HG02970 (cell line): ENCODE measurements around the gene TTC7B.

Source experiments
- ATAC-seq: cut with Tn5 transposase; IDR thresholded peaks from one replicate; pipeline ENCODE4 v1.9.1; 2021; ENCODE audit warnings: mild to moderate bottlenecking, moderate library complexity, moderate number of reproducible peaks; ENCODE audit not compliant: unreplicated experiment, low FRiP score

The TTC7B gene

GRCh38 chr14:90630171-90630806 is 185.9 kb downstream of the TTC7B start:
- no peak for ATAC-seq

DNA sequence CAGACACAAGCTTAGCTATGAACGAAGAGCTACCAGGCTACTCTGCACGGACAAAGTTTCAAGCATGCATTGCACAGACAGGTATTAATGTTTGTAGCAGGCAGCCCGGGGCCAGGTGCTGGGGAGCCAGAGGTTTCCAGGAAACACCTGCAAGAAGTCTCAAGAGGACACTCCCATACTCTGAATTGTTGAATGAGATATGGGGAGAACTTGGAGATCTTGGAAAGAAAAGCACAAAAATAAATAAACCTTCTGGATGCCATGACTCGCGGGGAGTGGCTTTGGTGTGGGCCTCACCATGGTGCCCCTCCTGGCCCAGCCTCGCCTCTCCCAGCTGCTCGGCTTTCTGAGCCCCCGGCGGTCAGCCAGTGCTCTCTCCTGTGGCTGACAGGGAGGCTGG is 186.8 kb downstream of the TTC7B start:
- ATAC-seq: no peak

GRCh38 chr14:90628825-90629224 is 187.4 kb downstream of the TTC7B start:
- no peak for ATAC-seq

- no peak for ATAC-seq
Observed at GRCh38 chr14:90627478-90627877, 188.8 kb downstream of the TTC7B start.

DNA sequence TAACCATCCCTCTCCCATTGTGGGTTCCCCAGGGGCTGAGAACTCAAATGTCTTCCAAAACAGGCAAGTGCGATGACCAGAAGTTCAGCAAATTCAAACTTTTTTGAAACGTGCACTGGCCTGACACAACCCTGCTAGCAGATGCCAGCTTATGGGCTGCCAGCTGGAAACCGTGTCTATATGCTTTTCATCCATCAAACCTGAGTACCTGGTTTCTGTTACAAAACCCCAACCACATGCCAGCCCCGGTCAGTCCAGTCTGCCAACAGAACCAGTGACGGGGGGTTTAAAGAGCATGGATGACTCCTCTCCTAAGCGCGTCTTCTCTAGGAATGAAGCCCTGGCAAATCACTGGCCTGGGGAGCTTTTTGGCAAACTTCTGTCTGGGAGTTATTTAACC is 189.7 kb downstream of the TTC7B start:
- ATAC-seq: no peak

GRCh38 chr14:90625445-90625844 is 190.8 kb downstream of the TTC7B start:
- no peak for ATAC-seq

GRCh38 chr14:90624732-90625400 is 191.4 kb downstream of the TTC7B start:
- ATAC-seq: no peak

- no peak for ATAC-seq
Observed at GRCh38 chr14:90624227-90624626, 192.0 kb downstream of the TTC7B start.

DNA sequence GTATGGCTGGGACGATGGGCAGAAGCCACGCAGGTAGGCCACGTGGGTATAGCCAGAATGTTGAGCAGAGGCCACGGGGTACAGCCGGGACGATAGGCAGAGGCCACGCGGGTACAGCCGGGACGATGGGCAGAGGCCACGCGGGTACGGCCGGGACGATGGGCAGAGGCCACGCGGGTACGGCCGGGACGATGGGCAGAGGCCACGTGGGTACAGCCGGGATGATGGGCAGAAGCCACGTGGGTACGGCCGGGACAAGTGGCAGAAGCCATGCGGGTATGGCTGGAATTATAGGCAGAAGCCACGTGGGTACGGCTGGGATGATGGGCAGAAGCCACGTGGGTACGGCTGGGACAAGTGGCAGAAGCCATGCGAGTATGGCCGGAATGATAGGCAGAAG is 195.0 kb downstream of the TTC7B start:
- no peak for ATAC-seq

- no peak for ATAC-seq
Observed at GRCh38 chr14:90620568-90621077, 195.6 kb downstream of the TTC7B start.

DNA sequence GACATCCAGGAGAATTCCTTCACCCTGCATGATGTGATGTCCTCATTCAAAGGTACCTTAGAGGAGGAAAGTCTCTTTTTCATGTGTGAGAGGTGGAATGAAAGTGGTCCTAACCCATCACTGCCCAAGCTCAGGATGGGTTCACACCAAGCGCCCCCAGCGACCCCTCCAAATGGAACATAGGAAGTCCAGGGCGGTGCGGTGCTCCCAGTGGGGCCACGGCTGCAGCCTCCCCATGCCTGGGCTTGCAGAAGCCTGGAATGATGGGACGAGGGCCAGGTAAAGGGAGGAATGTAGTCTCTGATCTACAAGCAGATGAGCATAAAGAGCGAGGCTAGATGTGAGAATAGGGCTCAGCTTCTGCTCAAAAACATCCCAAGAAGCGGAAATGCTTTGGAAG is 196.3 kb downstream of the TTC7B start:
- no peak for ATAC-seq

DNA sequence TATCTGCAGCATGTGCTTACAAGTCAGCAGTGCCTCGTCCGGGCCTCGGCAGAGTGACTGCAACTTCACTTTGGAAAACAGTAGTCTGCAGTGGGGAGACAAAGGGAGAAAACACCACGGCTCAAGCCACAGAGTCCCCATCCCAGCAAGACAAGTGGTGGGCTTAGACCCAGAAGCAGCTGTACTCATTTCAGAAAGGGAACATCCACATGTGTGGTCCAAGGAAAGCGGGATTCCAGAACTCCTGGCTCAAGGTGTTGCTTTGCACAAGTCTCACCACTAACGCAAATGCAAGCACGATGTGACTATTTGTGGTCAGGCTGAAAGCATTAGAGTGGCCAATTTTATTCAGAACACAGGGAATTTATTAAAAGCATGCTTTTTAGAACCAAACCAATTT is 198.3 kb downstream of the TTC7B start:
- no peak for ATAC-seq

DNA sequence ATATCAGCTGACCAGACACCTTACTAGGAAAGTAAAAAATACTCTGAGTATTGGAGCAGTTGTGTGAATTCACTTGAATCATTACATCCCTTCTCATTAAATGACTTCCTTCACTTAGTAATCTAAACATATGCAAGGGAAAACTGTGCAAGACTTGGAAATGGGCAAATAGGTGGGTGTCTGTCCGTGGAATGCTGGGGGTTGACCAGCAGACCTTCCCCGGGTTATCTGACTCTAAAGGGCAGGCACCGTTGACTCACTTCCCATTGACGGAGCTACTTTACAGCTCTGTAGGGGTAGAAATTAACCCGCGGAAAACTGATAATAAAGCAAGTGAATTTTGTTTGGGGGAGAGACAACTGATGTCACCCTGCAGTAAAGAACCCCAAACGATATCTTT is 199.3 kb downstream of the TTC7B start:
- ATAC-seq: no peak

DNA sequence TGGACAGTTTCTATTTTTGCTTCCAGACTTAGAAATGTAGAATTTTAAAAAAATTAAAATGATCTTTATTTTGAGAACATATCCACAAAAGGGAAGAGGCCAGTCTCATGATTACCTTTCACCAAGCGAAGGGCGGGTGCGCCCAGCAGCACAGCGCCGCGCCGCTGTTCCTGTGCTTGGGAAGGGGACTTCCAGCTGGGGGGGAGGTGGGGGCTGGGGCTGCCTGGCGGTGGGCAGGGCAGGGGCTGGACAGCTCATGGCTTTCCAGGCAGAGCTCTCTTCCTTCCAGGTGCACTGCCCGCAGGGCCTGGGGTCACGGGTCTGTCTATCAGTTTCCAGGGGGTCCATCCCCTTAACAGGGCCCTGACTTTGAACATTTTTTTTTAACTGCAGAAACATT is 199.9 kb downstream of the TTC7B start:
- ATAC-seq: no peak

GRCh38 chr14:90615517-90616060 is 200.6 kb downstream of the TTC7B start:
- no peak for ATAC-seq

DNA sequence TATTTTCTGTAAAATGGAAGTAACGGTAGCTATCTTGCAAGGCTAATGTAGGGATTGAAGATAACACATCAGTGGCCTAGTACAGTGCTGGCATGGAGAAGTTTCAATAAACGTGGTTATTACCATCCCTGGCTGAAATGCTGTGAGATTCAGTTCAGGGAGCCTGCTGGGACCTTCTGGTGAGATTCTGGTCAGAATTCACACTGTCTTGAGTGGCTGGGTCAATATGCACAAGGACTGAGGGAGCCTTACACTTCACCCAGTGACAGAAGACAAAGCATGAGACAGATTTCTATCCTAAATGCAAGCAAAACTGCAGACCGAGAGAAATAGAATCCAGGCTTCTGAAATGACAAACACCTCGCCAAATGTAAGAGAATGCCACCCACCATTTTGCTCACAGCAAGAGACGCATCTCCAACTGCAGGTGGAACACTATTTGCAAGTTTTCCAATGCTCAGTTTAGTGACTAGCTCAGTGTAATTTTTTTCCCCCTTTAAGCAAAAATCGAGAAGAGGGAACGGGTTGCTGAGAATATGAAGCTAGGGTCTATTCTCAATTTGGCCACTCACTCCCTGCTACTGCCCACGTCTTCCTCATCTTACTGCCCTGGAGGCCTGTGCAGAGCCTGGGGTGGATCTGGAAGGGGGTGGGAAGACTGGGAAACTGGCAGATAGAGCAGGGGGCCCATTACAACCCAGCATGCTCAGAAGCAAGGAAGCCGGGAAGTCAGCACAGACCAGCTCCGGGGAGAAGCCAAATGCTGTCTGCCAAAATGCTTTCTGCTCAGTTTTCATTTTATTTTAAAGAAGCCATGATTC is 201.3 kb downstream of the TTC7B start:
- no peak for ATAC-seq

GRCh38 chr14:90613997-90614396 is 202.2 kb downstream of the TTC7B start:
- no peak for ATAC-seq

DNA sequence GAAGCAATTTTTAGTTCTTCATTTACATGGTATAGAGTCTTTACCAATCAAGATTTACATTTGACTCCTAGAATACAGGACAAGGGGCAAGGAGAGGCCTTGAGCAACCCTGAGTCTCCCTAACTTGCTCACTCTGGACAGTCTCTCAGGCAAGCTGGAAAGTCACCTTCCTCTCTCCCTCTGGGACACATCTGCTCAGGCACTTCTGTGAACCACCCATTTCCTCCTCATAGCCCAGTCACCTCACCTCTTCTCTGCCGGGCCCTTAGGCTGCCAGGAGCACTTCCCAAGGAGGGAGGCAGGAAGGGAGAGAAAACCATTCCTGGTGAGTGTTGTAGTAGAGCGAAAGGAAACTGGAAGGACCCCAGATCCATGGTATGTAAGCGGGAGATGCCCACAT is 202.8 kb downstream of the TTC7B start:
- ATAC-seq: no peak

DNA sequence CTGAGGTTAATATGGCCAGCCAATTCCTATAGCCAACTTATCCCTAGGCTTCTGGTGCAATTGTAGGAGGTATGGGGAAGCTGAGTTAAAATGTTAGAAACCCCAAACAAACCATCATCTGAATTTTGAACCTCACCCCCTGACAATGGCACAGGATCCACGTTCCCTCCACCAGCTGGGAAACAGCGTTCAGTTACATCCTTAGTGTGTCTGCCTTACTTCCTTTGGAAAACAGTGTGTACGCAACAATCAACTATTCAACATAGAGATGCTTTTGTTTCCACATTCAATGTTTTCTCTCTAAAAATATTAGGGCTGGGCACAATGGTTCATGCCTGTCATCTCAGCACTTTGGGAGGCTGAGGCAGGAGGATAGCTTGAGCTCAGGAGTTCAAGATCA is 203.4 kb downstream of the TTC7B start:
- ATAC-seq: no peak

- ATAC-seq: no peak
Observed at GRCh38 chr14:90611936-90612335, 204.3 kb downstream of the TTC7B start.

DNA sequence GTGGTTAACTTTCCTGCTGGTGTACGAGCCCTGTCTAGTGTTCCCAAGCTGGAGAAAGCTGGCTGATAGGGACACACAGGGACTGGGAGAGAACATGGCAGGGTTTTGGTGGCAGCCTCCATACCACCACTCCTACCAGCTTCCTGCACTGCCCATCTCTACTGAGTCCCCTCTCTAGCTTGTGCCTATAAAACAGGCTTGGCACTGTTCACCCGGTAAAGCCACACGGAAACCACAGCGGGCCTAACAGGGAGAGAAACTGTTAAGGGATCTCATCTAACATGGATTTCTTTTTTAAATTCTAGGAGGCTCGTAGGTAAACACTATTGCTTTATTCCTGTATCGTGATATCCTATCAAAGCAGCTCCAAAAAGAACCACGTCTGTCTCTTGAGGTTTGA is 204.7 kb downstream of the TTC7B start:
- no peak for ATAC-seq
